ENCODE results near the gene SIAE. TPM values are rescaled to one million over a fixed set of nuclear protein-coding genes. Genes with fewer than 3 reads are reported as not detected.

SIAE gene, protein sequence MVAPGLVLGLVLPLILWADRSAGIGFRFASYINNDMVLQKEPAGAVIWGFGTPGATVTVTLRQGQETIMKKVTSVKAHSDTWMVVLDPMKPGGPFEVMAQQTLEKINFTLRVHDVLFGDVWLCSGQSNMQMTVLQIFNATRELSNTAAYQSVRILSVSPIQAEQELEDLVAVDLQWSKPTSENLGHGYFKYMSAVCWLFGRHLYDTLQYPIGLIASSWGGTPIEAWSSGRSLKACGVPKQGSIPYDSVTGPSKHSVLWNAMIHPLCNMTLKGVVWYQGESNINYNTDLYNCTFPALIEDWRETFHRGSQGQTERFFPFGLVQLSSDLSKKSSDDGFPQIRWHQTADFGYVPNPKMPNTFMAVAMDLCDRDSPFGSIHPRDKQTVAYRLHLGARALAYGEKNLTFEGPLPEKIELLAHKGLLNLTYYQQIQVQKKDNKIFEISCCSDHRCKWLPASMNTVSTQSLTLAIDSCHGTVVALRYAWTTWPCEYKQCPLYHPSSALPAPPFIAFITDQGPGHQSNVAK
- total RNA-seq, result 2.1 TPM

DNA sequence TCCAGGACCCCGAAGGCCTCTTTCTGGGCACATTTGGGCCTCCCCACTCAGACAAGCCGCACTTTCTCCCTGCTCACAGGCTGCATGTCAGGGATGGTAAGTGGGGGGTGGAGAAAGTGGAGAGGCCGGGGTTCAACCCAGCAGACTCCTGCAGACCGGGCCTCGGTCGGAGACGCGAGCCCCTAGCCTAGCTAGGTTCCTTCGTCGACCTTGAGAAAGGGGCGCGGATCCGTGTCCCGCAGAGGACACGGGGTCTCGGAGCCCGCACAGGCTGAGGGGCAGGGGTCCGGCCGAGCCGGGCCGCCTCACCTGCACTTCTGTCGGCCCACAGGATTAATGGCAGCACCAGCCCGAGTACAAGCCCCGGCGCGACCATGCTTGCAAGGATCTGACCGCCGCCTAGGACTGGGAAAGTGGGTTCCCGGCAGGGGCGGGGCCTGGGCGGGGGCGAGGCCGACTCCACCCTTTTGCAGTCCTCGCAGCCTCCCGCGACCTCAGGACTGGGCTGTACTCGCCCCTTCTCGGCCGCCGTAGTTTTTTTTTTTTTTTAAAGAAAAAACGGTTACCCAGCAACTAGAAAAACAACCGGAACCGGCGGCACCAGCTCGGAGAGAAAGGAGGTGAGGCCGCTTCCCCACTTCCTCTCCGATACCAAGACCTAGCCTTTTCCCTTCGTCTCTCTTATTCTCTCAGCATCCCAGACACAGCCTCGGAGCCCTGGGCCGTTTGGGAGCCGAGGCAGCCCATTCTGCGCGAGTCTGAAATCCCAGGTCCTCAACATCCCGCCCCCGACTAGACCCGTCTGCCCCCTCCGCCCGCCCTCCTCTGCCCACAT, at the start of gene SIAE, which contains the start of gene SPA17:
Gene SIAE, minus strand, starts transcription at position 407 of the 835 bp plus-strand sequence. Its CDS starts 31 bp downstream, at position 376.
Gene SPA17, plus strand, starts transcription at position 572 of the 835 bp plus-strand sequence. CDS start 1,361 bp downstream, outside the sequence.
- Histone ChIP-seq H3K4me1 (ENCODE audit: control insufficient read depth in 3 of 3, insufficient read depth in 3 of 3, low read length in 3 of 3) (peaks cover 10 to 19% (median 12%) of the 10 kb centered on the region in 3 donors), H3K9ac (ENCODE audit: low read depth in 1 of 3, low read length in 3 of 3) (peak within 1 kb of the TSS; percentile 90 to 91 (median 90)), H3K36me3 (ENCODE audit: control insufficient read depth in 3 of 3, insufficient read depth in 3 of 3, low read length in 3 of 3) (peaks cover 0 to 3% (median 0%) of the 10 kb centered on the region in 3 donors), H3K9me3 (ENCODE audit: control insufficient read depth in 3 of 3, low read length in 3 of 3) (no peaks in the 10 kb centered on the region), H3K27ac (ENCODE audit: low read depth, low read length) (peak within 1 kb of the TSS; percentile 80), H3K27me3 (ENCODE audit: control insufficient read depth in 3 of 3, insufficient read depth in 3 of 3, low read length in 3 of 3) (no peaks in the 10 kb centered on the region), H3K4me3 (ENCODE audit: low read length in 3 of 3) (peak within 1 kb of the TSS; percentile 82 to 84 (median 83))

DNA sequence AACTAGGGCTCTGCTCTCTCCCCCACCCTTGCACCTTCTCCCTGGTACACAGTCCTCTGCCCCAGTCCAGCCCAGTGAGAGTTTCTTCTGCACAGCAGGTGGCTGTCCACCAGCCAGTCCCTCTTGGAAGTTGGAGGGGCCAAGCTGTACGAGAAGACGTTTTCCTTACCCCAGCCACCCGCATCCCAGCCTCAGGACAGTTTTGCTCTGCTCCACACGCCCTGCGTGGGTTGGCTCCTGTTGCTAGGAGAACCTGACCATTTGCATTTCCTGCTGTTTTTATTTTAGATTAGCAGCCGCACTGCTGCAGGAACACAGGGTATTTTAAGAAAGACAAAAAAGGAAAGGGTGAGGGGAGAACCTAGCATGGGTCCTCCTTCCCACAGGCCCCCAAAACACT, 48.6 kb upstream of the SIAE start:
- Histone ChIP-seq H3K27me3 (ENCODE audit: control insufficient read depth in 3 of 3, insufficient read depth in 3 of 3, low read length in 3 of 3) (peaks cover 39 to 61% (median 59%) of the 10 kb centered on the region in 3 donors), H3K4me3 (ENCODE audit: low read length in 3 of 3) (no peak overlapping the region), H3K9ac (ENCODE audit: low read depth in 1 of 3, low read length in 3 of 3) (no peak overlapping the region), H3K36me3 (ENCODE audit: control insufficient read depth in 3 of 3, insufficient read depth in 3 of 3, low read length in 3 of 3) (no peaks in the 10 kb centered on the region), H3K9me3 (ENCODE audit: control insufficient read depth in 3 of 3, low read length in 3 of 3) (no peaks in the 10 kb centered on the region), H3K27ac (ENCODE audit: low read depth, low read length) (no peak overlapping the region), H3K4me1 (ENCODE audit: control insufficient read depth in 3 of 3, insufficient read depth in 3 of 3, low read length in 3 of 3) (peaks cover 13 to 26% (median 14%) of the 10 kb centered on the region in 3 donors)

GRCh38 chr11:124719534-124719933, 46.0 kb upstream of the SIAE start:
- Histone ChIP-seq H3K9me3 (ENCODE audit: control insufficient read depth in 3 of 3, low read length in 3 of 3) (no peaks in the 10 kb centered on the region), H3K4me1 (ENCODE audit: control insufficient read depth in 3 of 3, insufficient read depth in 3 of 3, low read length in 3 of 3) (peaks cover 5 to 14% (median 9%) of the 10 kb centered on the region in 3 donors), H3K4me3 (ENCODE audit: low read length in 3 of 3) (no peak overlapping the region), H3K27me3 (ENCODE audit: control insufficient read depth in 3 of 3, insufficient read depth in 3 of 3, low read length in 3 of 3) (peaks cover 39 to 63% (median 52%) of the 10 kb centered on the region in 3 donors), H3K27ac (ENCODE audit: low read depth, low read length) (no peak overlapping the region), H3K36me3 (ENCODE audit: control insufficient read depth in 3 of 3, insufficient read depth in 3 of 3, low read length in 3 of 3) (no peaks in the 10 kb centered on the region), H3K9ac (ENCODE audit: low read depth in 1 of 3, low read length in 3 of 3) (no peak overlapping the region)

DNA sequence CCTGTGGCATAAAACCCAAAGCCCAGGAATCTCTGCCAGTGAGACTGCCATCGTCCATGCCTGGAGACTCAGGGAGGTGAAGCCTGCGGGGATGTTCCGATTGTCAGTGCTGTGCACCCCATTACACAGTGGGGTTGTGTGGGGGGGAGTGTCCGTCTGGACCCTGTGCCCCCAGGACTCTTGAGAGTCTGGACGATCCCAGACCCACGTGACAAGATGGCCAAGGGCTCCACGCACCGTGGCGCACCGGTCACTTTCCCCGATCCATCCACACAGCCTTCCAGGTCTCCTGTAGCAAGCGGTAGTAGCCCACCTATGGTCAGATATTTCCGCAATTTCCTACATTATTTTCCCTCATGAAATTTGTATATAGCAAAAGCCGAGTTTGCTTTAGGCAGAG, 45.3 kb upstream of the SIAE start:
- Histone ChIP-seq H3K27ac (ENCODE audit: low read depth, low read length) (no peak overlapping the region), H3K36me3 (ENCODE audit: control insufficient read depth in 3 of 3, insufficient read depth in 3 of 3, low read length in 3 of 3) (no peaks in the 10 kb centered on the region), H3K9me3 (ENCODE audit: control insufficient read depth in 3 of 3, low read length in 3 of 3) (no peaks in the 10 kb centered on the region), H3K4me1 (ENCODE audit: control insufficient read depth in 3 of 3, insufficient read depth in 3 of 3, low read length in 3 of 3) (peaks cover 5 to 14% (median 9%) of the 10 kb centered on the region in 3 donors), H3K9ac (ENCODE audit: low read depth in 1 of 3, low read length in 3 of 3) (no peak overlapping the region), H3K4me3 (ENCODE audit: low read length in 3 of 3) (no peak overlapping the region), H3K27me3 (ENCODE audit: control insufficient read depth in 3 of 3, insufficient read depth in 3 of 3, low read length in 3 of 3) (peaks cover 34 to 56% (median 50%) of the 10 kb centered on the region in 3 donors)

DNA sequence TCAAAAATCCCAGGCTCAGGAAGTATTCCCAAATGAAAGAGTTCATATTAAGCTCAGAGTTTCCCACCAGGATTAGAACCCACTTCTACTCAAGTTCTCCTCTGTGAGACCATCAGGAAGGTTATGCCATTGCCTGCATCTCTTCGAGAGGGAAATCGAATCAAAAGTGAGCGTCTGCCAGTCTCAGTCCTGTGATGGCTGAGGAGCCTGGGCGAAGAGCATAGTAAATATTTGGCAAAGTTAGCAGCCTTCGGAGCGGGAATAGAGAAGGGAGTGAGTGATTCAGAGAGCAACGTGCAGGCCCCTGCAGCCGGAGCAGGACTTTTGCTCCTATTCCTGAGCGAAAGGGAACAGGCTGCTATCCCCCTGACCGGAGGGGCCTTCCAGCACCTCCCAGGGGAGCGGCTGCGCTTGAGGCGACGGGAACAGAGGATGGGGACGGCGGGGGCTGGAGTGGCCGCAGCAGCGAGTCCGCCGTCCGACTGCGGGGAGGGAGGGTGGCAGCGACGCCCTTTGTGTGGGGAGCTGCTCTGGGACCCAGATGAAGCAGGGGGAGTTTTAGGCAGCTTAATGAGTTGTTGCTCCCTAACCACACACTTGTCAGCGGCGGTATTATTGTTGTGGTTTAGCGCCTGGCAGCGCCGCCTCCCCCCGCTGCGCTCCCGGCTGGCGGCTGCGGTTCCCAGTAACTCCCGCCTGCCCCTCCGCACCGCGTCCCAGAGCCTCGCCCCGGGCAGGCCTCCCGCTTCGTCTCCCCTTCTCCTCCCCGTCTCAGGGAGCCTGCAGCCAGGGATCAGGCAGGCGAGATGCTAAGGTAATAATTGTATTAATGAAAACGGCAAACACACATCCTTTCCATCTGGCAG, 44.5 kb upstream of the SIAE start:
- Histone ChIP-seq H3K9ac (ENCODE audit: low read depth in 1 of 3, low read length in 3 of 3) (peak overlapping the region in 1 of 3 donors; percentile 64), H3K27me3 (ENCODE audit: control insufficient read depth in 3 of 3, insufficient read depth in 3 of 3, low read length in 3 of 3) (peaks cover 32 to 55% (median 46%) of the 10 kb centered on the region in 3 donors)

GRCh38 chr11:124717421-124717785, 43.9 kb upstream of the SIAE start:
- Histone ChIP-seq H3K4me3 (ENCODE audit: low read length in 3 of 3) (peak overlapping the region in 2 of 3 donors; percentile 63 to 71), H3K27ac (ENCODE audit: low read depth, low read length) (peak overlapping the region; percentile 32), H3K36me3 (ENCODE audit: control insufficient read depth in 3 of 3, insufficient read depth in 3 of 3, low read length in 3 of 3) (no peaks in the 10 kb centered on the region), H3K9me3 (ENCODE audit: control insufficient read depth in 3 of 3, low read length in 3 of 3) (no peaks in the 10 kb centered on the region), H3K4me1 (ENCODE audit: control insufficient read depth in 3 of 3, insufficient read depth in 3 of 3, low read length in 3 of 3) (peaks cover 5 to 14% (median 9%) of the 10 kb centered on the region in 3 donors), H3K9ac (ENCODE audit: low read depth in 1 of 3, low read length in 3 of 3) (no peak overlapping the region), H3K27me3 (ENCODE audit: control insufficient read depth in 3 of 3, insufficient read depth in 3 of 3, low read length in 3 of 3) (peaks cover 28 to 51% (median 41%) of the 10 kb centered on the region in 3 donors)

More for the DNA sequence above, 44.5 kb upstream of the SIAE start:
- Histone ChIP-seq H3K4me1 (ENCODE audit: control insufficient read depth in 3 of 3, insufficient read depth in 3 of 3, low read length in 3 of 3) (peaks cover 5 to 14% (median 9%) of the 10 kb centered on the region in 3 donors), H3K9me3 (ENCODE audit: control insufficient read depth in 3 of 3, low read length in 3 of 3) (no peaks in the 10 kb centered on the region), H3K36me3 (ENCODE audit: control insufficient read depth in 3 of 3, insufficient read depth in 3 of 3, low read length in 3 of 3) (no peaks in the 10 kb centered on the region), H3K4me3 (ENCODE audit: low read length in 3 of 3) (peak overlapping the region; percentile 63 to 71 (median 65)), H3K27ac (ENCODE audit: low read depth, low read length) (peak overlapping the region; percentile 32)

- H3K36me3 ChIP-seq (ENCODE audit: control insufficient read depth in 3 of 3, insufficient read depth in 3 of 3, low read length in 3 of 3), result no peaks in the 10 kb centered on the region
- peaks cover 27 to 44% (median 35%) of the 10 kb centered on the region in 3 donors for H3K27me3 ChIP-seq (ENCODE audit: control insufficient read depth in 3 of 3, insufficient read depth in 3 of 3, low read length in 3 of 3)
- no peak overlapping the region for H3K27ac ChIP-seq (ENCODE audit: low read depth, low read length)
These were observed 43.1 kb upstream of the SIAE start for GRCh38 chr11:124716591-124716990.

GRCh38 chr11:124712392-124712791, 38.9 kb upstream of the SIAE start:
- Histone ChIP-seq H3K27me3 (ENCODE audit: control insufficient read depth in 3 of 3, insufficient read depth in 3 of 3, low read length in 3 of 3) (peaks cover 0 to 9% (median 1%) of the 10 kb centered on the region in 3 donors), H3K4me3 (ENCODE audit: low read length in 3 of 3) (no peak overlapping the region), H3K36me3 (ENCODE audit: control insufficient read depth in 3 of 3, insufficient read depth in 3 of 3, low read length in 3 of 3) (no peaks in the 10 kb centered on the region), H3K9ac (ENCODE audit: low read depth in 1 of 3, low read length in 3 of 3) (no peak overlapping the region), H3K4me1 (ENCODE audit: control insufficient read depth in 3 of 3, insufficient read depth in 3 of 3, low read length in 3 of 3) (no peaks in the 10 kb centered on the region), H3K27ac (ENCODE audit: low read depth, low read length) (no peak overlapping the region), H3K9me3 (ENCODE audit: control insufficient read depth in 3 of 3, low read length in 3 of 3) (peaks cover 0 to 5% (median 2%) of the 10 kb centered on the region in 3 donors)

More at GRCh38 chr11:124716591-124716990, 43.1 kb upstream of the SIAE start:
- no peaks in the 10 kb centered on the region for H3K9me3 ChIP-seq (ENCODE audit: control insufficient read depth in 3 of 3, low read length in 3 of 3)
- H3K4me3 ChIP-seq (ENCODE audit: low read length in 3 of 3), result no peak overlapping the region
- no peak overlapping the region for H3K9ac ChIP-seq (ENCODE audit: low read depth in 1 of 3, low read length in 3 of 3)
- peaks cover 5 to 12% (median 9%) of the 10 kb centered on the region in 3 donors for H3K4me1 ChIP-seq (ENCODE audit: control insufficient read depth in 3 of 3, insufficient read depth in 3 of 3, low read length in 3 of 3)

DNA sequence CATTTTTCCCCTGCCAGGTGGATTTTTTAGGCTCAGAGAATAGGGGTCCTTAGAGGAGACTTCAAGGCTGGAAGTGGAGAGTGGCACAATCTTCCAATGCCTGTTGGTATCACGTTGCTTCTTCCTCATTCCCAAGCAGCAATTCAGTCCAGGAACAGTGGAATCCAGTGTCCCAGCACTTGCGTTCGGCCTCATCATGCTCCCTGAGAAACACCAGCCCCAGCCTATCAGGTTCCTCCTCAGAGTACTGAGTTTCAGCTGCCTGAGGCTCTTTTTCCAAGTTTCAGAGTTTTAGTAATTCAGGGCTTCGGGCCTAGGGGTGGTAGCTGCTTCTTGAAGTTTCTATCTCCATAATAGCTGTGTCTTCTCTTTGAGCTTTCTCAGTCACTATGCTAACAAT, 34.3 kb upstream of the SIAE start:
- Histone ChIP-seq H3K27me3 (ENCODE audit: control insufficient read depth in 3 of 3, insufficient read depth in 3 of 3, low read length in 3 of 3) (peaks cover 3 to 4% (median 3%) of the 10 kb centered on the region in 3 donors), H3K9me3 (ENCODE audit: control insufficient read depth in 3 of 3, low read length in 3 of 3) (peaks cover 0 to 5% (median 2%) of the 10 kb centered on the region in 3 donors), H3K4me3 (ENCODE audit: low read length in 3 of 3) (no peak overlapping the region), H3K36me3 (ENCODE audit: control insufficient read depth in 3 of 3, insufficient read depth in 3 of 3, low read length in 3 of 3) (no peaks in the 10 kb centered on the region), H3K9ac (ENCODE audit: low read depth in 1 of 3, low read length in 3 of 3) (no peak overlapping the region), H3K4me1 (ENCODE audit: control insufficient read depth in 3 of 3, insufficient read depth in 3 of 3, low read length in 3 of 3) (no peaks in the 10 kb centered on the region), H3K27ac (ENCODE audit: low read depth, low read length) (no peak overlapping the region)

All from skeletal muscle tissue (tissue), 4 donors.